ENCODE data around the gene ZNF823. TPM values are rescaled to one million over a fixed set of nuclear protein-coding genes. Genes with fewer than 3 reads are reported as not detected.

The ZNF823 gene
- total RNA-seq, 1 donor from 2014 or later = 6.5 TPM

DNA sequence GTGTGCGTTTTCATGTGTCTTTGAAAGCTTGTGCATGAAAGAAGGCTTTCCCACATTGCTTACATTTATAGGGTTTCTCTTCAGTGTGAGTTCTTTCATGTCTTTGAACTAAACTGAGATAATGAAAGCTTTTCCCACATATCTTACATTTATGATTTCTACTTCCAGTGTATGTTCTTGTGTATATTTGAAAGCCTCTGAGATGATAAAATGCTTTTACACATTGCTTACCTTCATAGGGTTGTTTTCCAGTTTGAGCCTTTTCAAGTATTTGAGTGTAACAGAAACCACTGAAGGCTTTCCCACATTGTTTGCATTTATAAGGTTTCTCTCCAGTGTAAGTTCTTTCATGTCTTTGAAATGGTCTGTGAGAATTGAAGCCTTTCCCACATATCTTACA, 18.2 kb upstream of the ZNF823 start:
- DNase-seq (ENCODE audit: low read depth) = no peak
- TF ChIP-seq, protein P1, sequence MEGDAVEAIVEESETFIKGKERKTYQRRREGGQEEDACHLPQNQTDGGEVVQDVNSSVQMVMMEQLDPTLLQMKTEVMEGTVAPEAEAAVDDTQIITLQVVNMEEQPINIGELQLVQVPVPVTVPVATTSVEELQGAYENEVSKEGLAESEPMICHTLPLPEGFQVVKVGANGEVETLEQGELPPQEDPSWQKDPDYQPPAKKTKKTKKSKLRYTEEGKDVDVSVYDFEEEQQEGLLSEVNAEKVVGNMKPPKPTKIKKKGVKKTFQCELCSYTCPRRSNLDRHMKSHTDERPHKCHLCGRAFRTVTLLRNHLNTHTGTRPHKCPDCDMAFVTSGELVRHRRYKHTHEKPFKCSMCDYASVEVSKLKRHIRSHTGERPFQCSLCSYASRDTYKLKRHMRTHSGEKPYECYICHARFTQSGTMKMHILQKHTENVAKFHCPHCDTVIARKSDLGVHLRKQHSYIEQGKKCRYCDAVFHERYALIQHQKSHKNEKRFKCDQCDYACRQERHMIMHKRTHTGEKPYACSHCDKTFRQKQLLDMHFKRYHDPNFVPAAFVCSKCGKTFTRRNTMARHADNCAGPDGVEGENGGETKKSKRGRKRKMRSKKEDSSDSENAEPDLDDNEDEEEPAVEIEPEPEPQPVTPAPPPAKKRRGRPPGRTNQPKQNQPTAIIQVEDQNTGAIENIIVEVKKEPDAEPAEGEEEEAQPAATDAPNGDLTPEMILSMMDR (conservative IDR thresholded peaks at IDR 0.05; ENCODE audit: low read depth, low read length) = no peak
- H3K4me3 ChIP-seq (ENCODE audit: low read depth, low read length) = no peak overlapping the region

DNA sequence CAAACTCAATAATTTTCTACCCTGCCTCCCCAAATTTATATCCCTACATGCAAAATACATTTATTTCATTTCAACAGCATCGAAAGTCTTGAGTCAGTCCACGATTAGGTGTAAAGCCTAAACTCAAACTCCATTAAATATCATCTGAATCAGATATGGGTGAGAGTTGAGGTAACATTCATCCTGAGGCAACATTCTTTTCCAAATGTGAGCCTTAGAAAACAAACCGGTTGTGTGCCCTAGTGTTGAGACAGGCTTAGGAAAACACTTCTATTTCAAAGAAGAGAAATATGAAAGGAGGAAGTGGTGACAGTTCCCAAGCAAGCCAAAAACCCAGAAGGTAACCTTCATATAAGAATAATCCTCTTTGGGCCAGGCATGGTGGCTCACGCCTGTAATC, 15.9 kb upstream of the ZNF823 start:
- TF ChIP-seq, protein P1 (conservative IDR thresholded peaks at IDR 0.05; ENCODE audit: low read depth, low read length) = no peak
- DNase-seq (ENCODE audit: low read depth) = no peak
- H3K4me3 ChIP-seq (ENCODE audit: low read depth, low read length) = no peak overlapping the region

DNA sequence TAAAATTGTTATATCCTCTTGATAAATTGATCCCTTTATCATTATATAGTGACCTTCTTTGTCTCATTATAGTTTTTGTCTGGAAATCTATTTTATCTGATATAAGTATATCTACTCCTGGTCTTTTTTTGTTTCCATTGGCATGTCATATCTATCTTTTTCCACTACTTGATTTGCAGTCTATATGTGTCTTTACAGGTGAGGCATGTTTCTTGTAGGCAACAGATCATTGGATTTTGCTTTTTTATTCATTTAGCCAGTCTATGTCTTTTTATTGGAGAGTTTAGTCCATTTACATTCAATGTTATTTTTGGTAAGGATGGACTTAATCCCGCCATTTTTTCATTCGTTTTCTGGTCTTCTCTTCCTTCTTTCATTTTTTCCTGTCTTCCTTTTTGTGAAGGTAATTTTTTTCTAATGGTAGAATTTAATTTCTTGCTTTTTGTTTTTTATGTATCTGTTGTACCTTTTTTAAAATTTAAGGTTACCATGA, 13.5 kb upstream of the ZNF823 start:
- TF ChIP-seq, protein P1 (conservative IDR thresholded peaks at IDR 0.05; ENCODE audit: low read depth, low read length) = no peak
- DNase-seq (ENCODE audit: low read depth) = no peak
- H3K4me3 ChIP-seq (ENCODE audit: low read depth, low read length) = no peak overlapping the region

DNA sequence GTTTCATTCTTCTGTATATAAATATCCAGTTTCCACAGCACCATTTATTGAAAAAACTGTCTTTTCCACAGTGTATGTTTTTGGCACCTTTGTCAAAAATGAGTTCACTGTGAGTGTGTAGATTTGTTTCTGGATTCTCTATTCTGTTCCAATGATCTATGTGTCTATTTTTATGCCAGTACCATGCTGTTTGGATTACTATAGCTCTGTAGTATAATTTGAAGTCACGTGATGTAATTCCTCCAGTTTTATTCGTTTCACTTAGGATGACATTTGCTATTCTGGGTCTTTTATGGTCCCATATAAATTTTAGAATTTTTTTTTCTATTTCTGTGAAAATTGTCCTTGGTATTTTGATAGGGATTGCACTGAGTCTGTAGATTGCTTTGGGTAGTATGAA, 11.0 kb upstream of the ZNF823 start:
- TF ChIP-seq, protein P1 (conservative IDR thresholded peaks at IDR 0.05; ENCODE audit: low read depth, low read length) = no peak
- no peak for DNase-seq (ENCODE audit: low read depth)
- no peak overlapping the region for H3K4me3 ChIP-seq (ENCODE audit: low read depth, low read length)

DNA sequence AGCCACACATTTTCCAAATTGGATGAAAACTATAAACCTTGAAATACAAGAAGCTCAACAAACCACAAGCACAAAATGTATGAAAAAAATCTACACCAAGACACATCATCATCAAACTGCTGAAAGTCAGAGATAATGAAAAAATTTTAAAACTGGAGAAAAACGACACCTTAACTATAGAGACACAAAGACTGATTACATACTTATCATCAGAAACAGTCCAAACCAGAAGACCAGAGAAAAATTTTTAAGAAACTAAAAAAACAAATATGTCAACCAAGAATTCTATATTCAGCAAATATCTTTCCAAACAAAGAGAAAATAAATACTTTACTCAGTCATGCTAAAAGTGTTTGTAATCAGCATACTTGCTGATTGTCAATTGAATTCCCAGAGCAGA, 8.5 kb upstream of the ZNF823 start:
- TF ChIP-seq, protein P1 (conservative IDR thresholded peaks at IDR 0.05; ENCODE audit: low read depth, low read length) = no peak

DNA sequence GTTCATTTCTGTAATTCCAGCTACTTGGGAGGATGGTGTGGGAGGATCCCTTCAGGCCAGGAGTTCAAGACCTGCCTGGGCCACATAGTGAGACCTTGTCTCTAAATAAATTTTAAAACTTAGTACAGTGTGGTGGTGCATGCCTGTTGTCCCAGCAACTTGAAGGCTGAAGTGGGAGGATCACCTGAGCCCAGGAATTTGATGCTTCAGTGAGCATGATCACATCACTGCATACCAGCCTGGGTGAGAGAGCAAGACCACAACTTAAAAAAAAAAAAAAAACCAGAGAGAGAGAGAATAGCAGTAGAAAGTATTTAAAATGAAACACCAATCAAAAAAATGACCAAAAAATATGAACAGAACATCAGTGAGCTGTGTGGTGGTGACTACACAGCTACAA, 7.1 kb upstream of the ZNF823 start:
- TF ChIP-seq, protein P1 (conservative IDR thresholded peaks at IDR 0.05; ENCODE audit: low read depth, low read length) = no peak
- H3K4me3 ChIP-seq (ENCODE audit: low read depth, low read length) = no peak overlapping the region
- peak; percentile 72 for DNase-seq (ENCODE audit: low read depth)

More for the DNA sequence above, 8.5 kb upstream of the ZNF823 start:
- H3K4me3 ChIP-seq (ENCODE audit: low read depth, low read length) = no peak overlapping the region
- DNase-seq (ENCODE audit: low read depth) = no peak

DNA sequence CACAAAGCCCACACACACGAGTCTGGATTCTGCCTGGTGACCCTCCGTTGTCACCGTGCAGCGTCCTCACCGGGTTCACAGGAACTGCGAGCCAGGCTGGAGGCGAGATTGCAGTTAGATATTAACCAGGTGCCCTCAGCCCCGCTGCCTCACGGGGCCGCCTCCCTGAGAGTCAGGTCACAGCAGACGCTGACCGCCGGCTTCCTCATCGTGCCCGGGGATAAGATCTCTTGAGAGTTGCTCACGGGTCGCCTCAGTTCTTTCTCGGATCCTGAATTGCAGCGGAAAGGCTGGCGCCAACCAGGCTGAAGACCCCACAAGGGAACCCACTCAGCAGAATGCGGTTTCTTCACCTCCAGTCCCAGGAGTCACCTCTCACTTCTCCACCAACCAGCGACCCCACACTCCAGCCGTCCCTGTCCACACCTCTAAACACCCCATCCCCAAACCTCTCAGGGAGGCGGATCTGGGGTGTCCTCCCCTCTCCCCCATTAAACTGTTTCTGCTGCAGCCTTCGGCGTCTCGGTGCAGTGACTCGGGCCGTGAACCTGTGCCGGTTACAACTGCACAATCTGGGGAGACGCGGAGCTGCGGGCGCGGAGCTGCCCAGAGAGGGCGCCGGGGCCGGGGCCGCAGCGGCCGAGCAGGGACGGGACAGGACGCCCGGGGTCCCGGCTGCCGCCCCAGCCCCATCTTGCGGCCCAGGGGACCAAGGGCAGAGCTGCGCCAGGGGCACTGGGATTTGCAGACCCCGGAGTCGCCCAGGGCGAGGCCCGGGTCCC, 591 bp downstream of the ZNF823 start:
- TF ChIP-seq, protein P1 (conservative IDR thresholded peaks at IDR 0.05; ENCODE audit: low read depth, low read length) = peak; percentile 20
- DNase-seq (ENCODE audit: low read depth) = peak; percentile 4
- H3K4me3 ChIP-seq (ENCODE audit: low read depth, low read length) = peak overlapping the region; percentile 90
